Measurements from ENCODE around the gene CD33. TPM values are rescaled to one million over a fixed set of nuclear protein-coding genes. Genes with fewer than 3 reads are reported as not detected.

CD33 gene
- total RNA-seq, 1 donor from 2014 or later = not detected

DNA sequence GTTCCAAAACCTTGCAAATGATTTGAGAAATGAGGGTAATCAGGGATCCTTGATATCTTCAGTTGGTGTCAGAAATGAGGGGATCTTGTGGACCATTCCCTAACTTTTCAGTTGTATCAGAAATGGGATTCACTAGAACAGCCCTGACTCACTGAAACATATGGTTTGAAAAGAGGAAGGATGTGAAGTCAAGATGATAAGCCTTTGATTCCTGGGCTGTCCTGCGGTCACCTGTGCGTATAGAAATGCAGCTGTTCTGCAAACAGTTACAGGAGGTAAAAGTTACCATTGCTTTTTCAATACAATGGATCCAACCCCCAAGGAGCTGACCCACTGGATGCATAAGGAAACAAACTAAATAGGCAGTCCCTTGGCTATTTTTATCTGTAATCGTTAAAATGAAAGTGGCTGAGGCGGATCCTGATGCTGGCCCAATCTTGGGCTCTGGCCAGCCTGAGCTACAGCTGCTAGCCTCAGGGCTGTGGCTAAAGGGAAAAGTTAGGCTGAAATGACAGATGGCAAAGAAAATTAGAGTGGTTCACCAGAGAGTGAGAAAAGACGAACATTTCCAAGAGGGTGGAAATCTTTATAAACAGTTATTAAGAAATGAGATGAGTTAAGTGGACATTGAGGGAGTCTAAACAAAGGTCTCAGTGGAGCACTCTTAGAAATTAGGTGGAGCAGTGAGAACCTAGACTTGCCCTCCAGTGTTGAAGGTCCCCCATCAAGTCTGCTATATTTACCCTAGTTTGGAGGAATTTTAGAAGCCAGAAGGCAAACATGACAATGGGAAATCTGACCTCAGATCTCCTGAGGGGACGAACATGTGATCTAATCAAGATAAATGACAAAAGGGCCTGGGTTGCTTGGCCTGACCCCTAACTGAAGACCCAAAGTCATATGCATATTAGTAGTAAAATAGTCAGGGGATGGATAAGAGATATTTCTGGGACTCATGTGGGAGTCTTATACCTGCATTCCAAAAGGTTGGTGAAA lies 33.6 kb downstream of the CD33 start:
- Mint-ChIP-seq H3K4me1 (ENCODE audit: low read depth) (no peaks in the 10 kb centered on the region), H3K27ac (no peak overlapping the region), H3K9me3 (ENCODE audit: low read depth) (no peaks in the 10 kb centered on the region), H3K4me3 (ENCODE audit: low read depth) (no peak overlapping the region), H3K36me3 (ENCODE audit: insufficient read depth) (no peaks in the 10 kb centered on the region), H3K27me3 (no peaks in the 10 kb centered on the region)
- DNase-seq (ENCODE audit: low spot score, unreplicated experiment) = no peak
- TF ChIP-seq, protein P1, sequence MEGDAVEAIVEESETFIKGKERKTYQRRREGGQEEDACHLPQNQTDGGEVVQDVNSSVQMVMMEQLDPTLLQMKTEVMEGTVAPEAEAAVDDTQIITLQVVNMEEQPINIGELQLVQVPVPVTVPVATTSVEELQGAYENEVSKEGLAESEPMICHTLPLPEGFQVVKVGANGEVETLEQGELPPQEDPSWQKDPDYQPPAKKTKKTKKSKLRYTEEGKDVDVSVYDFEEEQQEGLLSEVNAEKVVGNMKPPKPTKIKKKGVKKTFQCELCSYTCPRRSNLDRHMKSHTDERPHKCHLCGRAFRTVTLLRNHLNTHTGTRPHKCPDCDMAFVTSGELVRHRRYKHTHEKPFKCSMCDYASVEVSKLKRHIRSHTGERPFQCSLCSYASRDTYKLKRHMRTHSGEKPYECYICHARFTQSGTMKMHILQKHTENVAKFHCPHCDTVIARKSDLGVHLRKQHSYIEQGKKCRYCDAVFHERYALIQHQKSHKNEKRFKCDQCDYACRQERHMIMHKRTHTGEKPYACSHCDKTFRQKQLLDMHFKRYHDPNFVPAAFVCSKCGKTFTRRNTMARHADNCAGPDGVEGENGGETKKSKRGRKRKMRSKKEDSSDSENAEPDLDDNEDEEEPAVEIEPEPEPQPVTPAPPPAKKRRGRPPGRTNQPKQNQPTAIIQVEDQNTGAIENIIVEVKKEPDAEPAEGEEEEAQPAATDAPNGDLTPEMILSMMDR (IDR thresholded peaks at IDR 0.05; ENCODE audit: unreplicated experiment) = no peak

DNA sequence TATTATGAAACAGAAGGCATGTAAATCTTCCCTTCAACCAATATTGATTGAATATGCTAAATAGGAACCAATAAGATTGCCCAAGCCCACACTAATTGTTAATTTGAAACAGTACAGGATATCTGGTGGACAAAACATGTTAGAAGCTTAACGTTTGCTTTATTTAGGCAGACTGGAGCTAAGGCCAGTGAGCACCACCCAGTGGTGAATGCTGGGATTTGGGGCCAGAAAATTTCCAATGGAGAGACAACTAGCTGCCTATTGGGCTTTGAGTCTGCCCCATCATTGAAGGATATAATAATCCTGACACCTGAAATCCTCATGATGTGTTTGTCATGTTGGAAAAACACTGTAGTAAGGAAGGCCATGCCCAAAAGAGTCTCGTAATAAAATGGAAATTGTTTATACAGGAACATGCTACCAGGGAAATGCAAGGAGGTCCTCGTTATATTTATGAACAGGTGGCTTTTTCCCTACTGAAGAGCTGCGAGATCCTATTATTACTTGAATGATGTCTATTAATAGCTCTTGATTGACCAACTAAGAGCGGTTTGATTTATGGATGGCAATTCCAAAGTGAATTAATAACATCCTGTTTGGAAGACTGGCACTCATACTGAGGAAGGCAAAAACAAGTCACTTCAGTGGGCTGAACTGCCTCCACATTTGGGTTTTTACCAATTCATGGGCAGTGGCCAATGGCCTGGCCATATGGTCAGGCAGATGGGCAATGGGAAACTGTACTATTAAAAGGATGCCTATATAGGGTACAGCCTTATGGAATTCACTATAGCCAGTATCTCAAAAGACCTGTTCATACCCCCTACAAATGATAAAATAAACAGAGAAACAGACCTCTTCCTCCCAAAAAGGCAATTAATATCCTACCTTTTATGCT lies 34.7 kb downstream of the CD33 start:
- DNase-seq (ENCODE audit: low spot score, unreplicated experiment) = no peak

DNA sequence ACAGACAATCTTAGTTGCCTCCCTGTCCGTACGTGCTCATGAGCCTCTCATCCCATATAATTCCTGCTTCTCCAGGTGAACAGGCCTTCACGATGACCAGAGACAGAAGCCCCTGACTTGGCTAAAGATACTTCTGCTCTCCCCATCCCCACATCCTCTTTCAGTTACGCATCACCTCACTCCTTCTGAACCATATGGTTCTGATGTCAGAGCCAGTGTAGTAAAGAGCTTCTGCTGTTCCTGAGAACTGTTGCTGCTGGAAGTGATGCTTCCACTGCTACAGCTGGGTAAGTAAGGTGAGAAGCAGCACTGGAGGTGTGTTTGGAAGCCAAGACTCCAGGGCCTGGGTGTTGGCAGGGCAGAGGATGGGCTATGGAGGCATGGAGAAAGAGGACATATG lies 38.9 kb downstream of the CD33 start:
- Mint-ChIP-seq H3K36me3 (ENCODE audit: insufficient read depth) (no peaks in the 10 kb centered on the region), H3K27ac (no peak overlapping the region), H3K4me3 (ENCODE audit: low read depth) (no peak overlapping the region), H3K4me1 (ENCODE audit: low read depth) (no peaks in the 10 kb centered on the region), H3K27me3 (peaks cover 3% of the 10 kb centered on the region), H3K9me3 (ENCODE audit: low read depth) (no peaks in the 10 kb centered on the region)
- no peak for DNase-seq (ENCODE audit: low spot score, unreplicated experiment)
- TF ChIP-seq, protein P1 (IDR thresholded peaks at IDR 0.05; ENCODE audit: unreplicated experiment) = no peak

More for the DNA sequence above, 34.7 kb downstream of the CD33 start:
- TF ChIP-seq, protein P1 (IDR thresholded peaks at IDR 0.05; ENCODE audit: unreplicated experiment) = peak; percentile 80
- peaks cover 3% of the 10 kb centered on the region for H3K27me3 Mint-ChIP-seq
- H3K4me3 Mint-ChIP-seq (ENCODE audit: low read depth) = no peak overlapping the region
- H3K27ac Mint-ChIP-seq = no peak overlapping the region
- H3K36me3 Mint-ChIP-seq (ENCODE audit: insufficient read depth) = no peaks in the 10 kb centered on the region
- no peaks in the 10 kb centered on the region for H3K4me1 Mint-ChIP-seq (ENCODE audit: low read depth)
- no peaks in the 10 kb centered on the region for H3K9me3 Mint-ChIP-seq (ENCODE audit: low read depth)

DNA sequence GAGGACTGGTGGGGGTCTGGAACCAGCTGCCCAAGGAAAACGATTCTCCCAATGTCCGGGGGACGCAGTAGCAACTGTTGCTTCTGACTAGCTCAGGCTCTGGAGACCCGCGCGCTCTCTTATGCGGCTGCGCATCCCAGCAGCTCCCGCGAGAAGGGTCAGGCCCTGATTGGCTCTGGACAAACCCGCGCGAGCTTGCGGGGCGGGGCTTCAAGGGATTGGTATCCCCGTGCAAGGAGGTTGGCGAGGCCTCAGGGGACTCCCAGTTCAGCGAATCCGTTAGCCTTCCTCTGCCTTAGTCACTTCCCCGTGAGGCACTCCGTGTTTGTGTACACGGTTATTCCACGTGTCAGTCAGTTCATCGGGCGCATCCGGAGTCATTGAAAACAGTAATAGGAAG lies 46.2 kb downstream of the CD33 start:
- no peak overlapping the region for H3K27ac Mint-ChIP-seq
- no peaks in the 10 kb centered on the region for H3K36me3 Mint-ChIP-seq (ENCODE audit: insufficient read depth)
- peaks cover 10% of the 10 kb centered on the region for H3K27me3 Mint-ChIP-seq
- no peaks in the 10 kb centered on the region for H3K4me1 Mint-ChIP-seq (ENCODE audit: low read depth)
- DNase-seq (ENCODE audit: low spot score, unreplicated experiment) = no peak
- TF ChIP-seq, protein P1 (IDR thresholded peaks at IDR 0.05; ENCODE audit: unreplicated experiment) = no peak
- H3K4me3 Mint-ChIP-seq (ENCODE audit: low read depth) = no peak overlapping the region
- H3K9me3 Mint-ChIP-seq (ENCODE audit: low read depth) = no peaks in the 10 kb centered on the region

DNA sequence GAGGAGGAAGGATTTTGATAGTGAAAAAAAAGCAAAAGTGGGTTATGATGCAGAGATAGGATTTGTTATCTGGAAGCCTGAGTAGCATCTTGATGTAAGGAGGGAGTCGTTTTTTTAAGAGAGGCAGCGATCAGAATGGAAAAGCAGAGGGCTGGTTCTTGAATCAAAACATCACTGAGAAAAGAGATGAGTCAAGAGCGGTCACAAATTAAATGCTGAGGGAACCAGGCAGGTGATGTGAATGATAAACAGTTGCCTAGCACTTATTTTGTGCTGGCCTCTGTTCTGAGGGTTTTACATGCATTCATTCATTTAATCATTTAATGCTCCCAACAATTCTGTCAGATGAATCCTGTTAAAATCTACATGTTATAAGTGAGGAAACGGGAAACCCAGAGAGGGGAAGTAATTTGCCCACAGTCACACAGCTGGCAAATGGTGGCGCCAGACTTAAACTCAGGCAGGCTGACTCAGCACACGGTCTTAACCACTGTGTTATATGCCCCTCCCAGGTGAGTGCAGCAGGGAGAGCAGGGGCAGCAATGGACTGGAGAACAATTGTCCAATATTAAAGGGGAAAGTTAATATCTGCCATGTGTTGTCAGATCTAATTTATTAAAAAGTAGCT lies 47.4 kb downstream of the CD33 start:
- H3K27me3 Mint-ChIP-seq = peaks cover 10% of the 10 kb centered on the region
- no peak overlapping the region for H3K4me3 Mint-ChIP-seq (ENCODE audit: low read depth)
- no peaks in the 10 kb centered on the region for H3K36me3 Mint-ChIP-seq (ENCODE audit: insufficient read depth)
- TF ChIP-seq, protein P1 (IDR thresholded peaks at IDR 0.05; ENCODE audit: unreplicated experiment) = no peak
- no peak overlapping the region for H3K27ac Mint-ChIP-seq
- H3K4me1 Mint-ChIP-seq (ENCODE audit: low read depth) = no peaks in the 10 kb centered on the region
- DNase-seq (ENCODE audit: low spot score, unreplicated experiment) = no peak
- no peaks in the 10 kb centered on the region for H3K9me3 Mint-ChIP-seq (ENCODE audit: low read depth)

Data from progenitor cell of endocrine pancreas (in vitro differentiated cells).